H9 (cell line): ENCODE data around the gene DNAJC7. TPM values are rescaled to one million over a fixed set of nuclear protein-coding genes. Genes with fewer than 3 reads are reported as not detected.

Experiments
- DNase-seq: peaks from one replicate; pipeline ENCODE4 v3.0.0-alpha.2; 2017
- H2AFZ ChIP-seq: one replicate; pipeline ENCODE4 v1.6.1; 2013; ENCODE audit warnings: mild to moderate bottlenecking, low read length, control low read depth, moderate library complexity
- H2AK5ac ChIP-seq: 2 replicates; pipeline ENCODE4 v1.6.1; 2013; ENCODE audit warnings: low read length, control low read depth, mixed read lengths; ENCODE audit not compliant: insufficient read length
- H2BK120ac ChIP-seq: one replicate; pipeline ENCODE4 v1.6.1; 2013; ENCODE audit warnings: low read depth, mild to moderate bottlenecking, low read length, control low read depth, inconsistent platforms; ENCODE audit not compliant: poor library complexity, severe bottlenecking
- H2BK12ac ChIP-seq: 2 replicates; pipeline ENCODE4 v1.6.1; 2013; ENCODE audit warnings: low read length, control low read depth, mixed read lengths, low read depth; ENCODE audit not compliant: insufficient read length
- H2BK15ac ChIP-seq: 2 replicates; pipeline ENCODE4 v1.6.1; 2013; ENCODE audit warnings: low read depth, low read length, control low read depth
- H2BK20ac ChIP-seq: one replicate; pipeline ENCODE4 v1.6.1; 2013; ENCODE audit warnings: low read depth, mild to moderate bottlenecking, low read length, control low read depth, inconsistent platforms; ENCODE audit not compliant: poor library complexity, severe bottlenecking
- H2BK5ac ChIP-seq: 2 replicates; pipeline ENCODE4 v1.6.1; 2013; ENCODE audit warnings: low read length, control low read depth, mixed read lengths; ENCODE audit not compliant: insufficient read length
- H3K14ac ChIP-seq: 2 replicates; pipeline ENCODE4 v1.6.1; 2013; ENCODE audit warnings: low read length, control low read depth; ENCODE audit not compliant: insufficient read depth
- H3K18ac ChIP-seq: 2 replicates; pipeline ENCODE4 v1.6.1; 2013; ENCODE audit warnings: low read depth, mild to moderate bottlenecking, mixed read lengths, low read length, control low read depth; ENCODE audit not compliant: insufficient read length
- H3K23ac ChIP-seq: 2 replicates; pipeline ENCODE4 v1.6.1; 2013; ENCODE audit warnings: low read length, control low read depth, mixed read lengths, low read depth; ENCODE audit not compliant: insufficient read length
- H3K23me2 ChIP-seq: 2 replicates; pipeline ENCODE4 v1.6.1; 2013; ENCODE audit warnings: low read depth, mild to moderate bottlenecking, mixed read lengths, low read length, control low read depth; ENCODE audit not compliant: insufficient read length, poor library complexity, severe bottlenecking
- H3K27ac ChIP-seq: 2 replicates; pipeline ENCODE4 v1.5.1; 2013; ENCODE audit warnings: low read length, control low read depth, mixed read lengths, low read depth; ENCODE audit not compliant: insufficient read length
- H3K27me3 ChIP-seq: 2 replicates; pipeline ENCODE4 v1.6.1; 2013; ENCODE audit warnings: low read length, control low read depth, inconsistent platforms; ENCODE audit not compliant: insufficient read depth
- H3K4ac ChIP-seq: 2 replicates; pipeline ENCODE4 v1.6.1; 2013; ENCODE audit warnings: low read depth, mild to moderate bottlenecking, control low read depth, inconsistent platforms, low read length, moderate library complexity
- H3K4me1 ChIP-seq: 2 replicates; pipeline ENCODE4 v1.6.1; 2013; ENCODE audit warnings: low read length, control low read depth, inconsistent platforms; ENCODE audit not compliant: insufficient read depth
- H3K4me2 ChIP-seq: 2 replicates; pipeline ENCODE4 v1.6.1; 2013; ENCODE audit warnings: low read length, control low read depth, mixed read lengths; ENCODE audit not compliant: insufficient read length, insufficient read depth
- H3K56ac ChIP-seq: 2 replicates; pipeline ENCODE4 v1.6.1; 2013; ENCODE audit warnings: low read depth, mild to moderate bottlenecking, mixed read lengths, low read length, control low read depth; ENCODE audit not compliant: insufficient read length
- H3K79me1 ChIP-seq: 2 replicates; pipeline ENCODE4 v1.6.1; 2013; ENCODE audit warnings: low read depth, mild to moderate bottlenecking, moderate library complexity, low read length, control low read depth, inconsistent platforms; ENCODE audit not compliant: insufficient read depth, poor library complexity, severe bottlenecking
- H3K79me2 ChIP-seq: 2 replicates; pipeline ENCODE4 v1.6.1; 2013; ENCODE audit warnings: low read length, control low read depth, inconsistent platforms; ENCODE audit not compliant: insufficient read depth
- H3K9ac ChIP-seq: 2 replicates; pipeline ENCODE4 v1.6.1; 2013; ENCODE audit warnings: low read length, control low read depth, mixed read lengths; ENCODE audit not compliant: insufficient read length; ENCODE audit errors: extremely low read depth
- H3K9me3 ChIP-seq: one replicate; pipeline ENCODE4 v1.6.1; 2013; ENCODE audit warnings: low read depth, low read length, inconsistent platforms; ENCODE audit not compliant: control insufficient read depth
- H3T11ph ChIP-seq: one replicate; pipeline ENCODE4 v1.6.1; 2013; ENCODE audit warnings: mild to moderate bottlenecking, low read length, control low read depth, inconsistent platforms
- H4K20me1 ChIP-seq: one replicate; pipeline ENCODE4 v1.6.1; 2013; ENCODE audit not compliant: control insufficient read depth, insufficient read length, insufficient read depth
- H4K5ac ChIP-seq: 2 replicates; pipeline ENCODE4 v1.6.1; 2013; ENCODE audit warnings: low read depth, mild to moderate bottlenecking, mixed read lengths, low read length, control low read depth; ENCODE audit not compliant: insufficient read length
- H4K8ac ChIP-seq: replicated peaks from 2 replicates; pipeline ENCODE4 v1.6.1; 2013; ENCODE audit warnings: low read length, control low read depth, mixed read lengths, low read depth; ENCODE audit not compliant: insufficient read length
- H4K91ac ChIP-seq: 2 replicates; pipeline ENCODE4 v1.6.1; 2013; ENCODE audit warnings: low read depth, mild to moderate bottlenecking, moderate library complexity, mixed read lengths, low read length, control low read depth; ENCODE audit not compliant: insufficient read length
- H3K27ac Mint-ChIP-seq, 3 experiments: 2 replicates in 2 of 3; 3 replicates in 1 of 3; pipeline ENCODE4 v1.8.0; 2020 to 2021; ENCODE audit warnings: mixed read lengths in 3 of 3, mild to moderate bottlenecking in 1 of 3, moderate library complexity in 1 of 3
- H3K27me3 Mint-ChIP-seq: 2 replicates; pipeline ENCODE4 v1.8.0; 2021; ENCODE audit warnings: low read depth, mild to moderate bottlenecking, moderate library complexity, mixed read lengths
- H3K36me3 Mint-ChIP-seq, 3 experiments: 2 replicates in 2 of 3; 3 replicates in 1 of 3; pipeline ENCODE4 v1.8.0; 2020 to 2021; ENCODE audit warnings: low read depth in 3 of 3, mixed read lengths in 3 of 3; ENCODE audit not compliant: insufficient read depth in 1 of 3
- H3K4me1 Mint-ChIP-seq, 2 experiments: 2 replicates each; pipeline ENCODE4 v1.8.0; 2020; ENCODE audit warnings: mixed read lengths in 2 of 2
- H3K4me3 Mint-ChIP-seq, 2 experiments: 2 replicates in 1 of 2; 3 replicates in 1 of 2; pipeline ENCODE4 v1.8.0; 2020 to 2021; ENCODE audit warnings: mild to moderate bottlenecking in 2 of 2, mixed read lengths in 2 of 2, moderate library complexity in 1 of 2
- H3K9me3 Mint-ChIP-seq, 2 experiments: 2 replicates in 1 of 2; 3 replicates in 1 of 2; pipeline ENCODE4 v1.8.0; 2020; ENCODE audit warnings: mild to moderate bottlenecking in 2 of 2, mixed read lengths in 2 of 2, moderate library complexity in 1 of 2
- CTCF ChIP-seq: fragments of 200-600 bp; sonication (generic); conservative IDR thresholded peaks from 3 replicates; pipeline ENCODE4 v1.8.0; 2021; ENCODE audit warnings: antibody characterized with exemption, mild to moderate bottlenecking
- WGBS: extraction: QIAGEN DNeasy Blood & Tissue Kit; methylation state at CpG from one replicate; pipeline ENCODE4 v1.1.7; 2013; ENCODE audit warnings: missing lambda C conversion rate, low lambda C conversion rate, mixed read lengths; ENCODE audit not compliant: insufficient read length; ENCODE audit errors: extremely low coverage; 5-methylcytosine and 5-hydroxymethylcytosine counted together
- total RNA-seq: library from RNA; stranded (reverse); gene quantifications from 2 replicates; pipeline ENCODE4 v1.2.1, GENCODE V29; 2021

Gene DNAJC7
- total RNA-seq, 1 experiment from 2014 or later: 141 TPM

DNA sequence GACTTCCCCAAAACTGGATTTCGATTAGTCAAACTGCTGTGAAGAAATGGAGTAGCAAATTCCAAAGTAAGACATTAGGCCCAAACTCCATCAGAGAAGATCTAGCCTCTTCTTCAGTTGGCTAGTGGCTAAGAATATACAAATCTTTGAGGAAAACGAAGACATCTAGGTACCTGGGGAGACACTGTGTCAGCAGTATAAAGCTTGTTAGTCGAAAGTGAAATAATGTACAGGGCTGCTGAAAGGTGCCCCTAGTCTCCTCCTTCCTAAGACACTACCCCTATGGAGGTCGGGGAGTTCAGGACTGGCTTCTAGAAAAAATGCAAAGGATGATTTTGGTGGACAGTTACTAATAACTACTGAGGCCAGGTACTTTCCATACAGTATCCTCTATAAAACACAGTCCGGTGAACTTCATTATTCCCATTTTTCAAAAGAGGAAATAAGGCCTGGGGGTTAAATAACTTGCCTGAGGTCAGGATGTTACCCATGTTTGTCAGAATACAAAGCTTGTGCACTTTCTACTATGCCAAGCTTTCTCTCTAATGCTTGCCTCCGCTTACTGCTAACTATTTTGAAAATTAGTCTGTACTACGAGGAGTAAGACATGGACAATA, 15.0 kb downstream of the DNAJC7 start:
- H2BK15ac ChIP-seq: no peak overlapping the region
- no peak overlapping the region for H3K9ac ChIP-seq
- no peak overlapping the region for H2BK120ac ChIP-seq
- no peak overlapping the region for H2AK5ac ChIP-seq
- no peak overlapping the region for H3K23ac ChIP-seq
- no peaks in the 10 kb centered on the region for H3K23me2 ChIP-seq
- H4K8ac ChIP-seq: no peak overlapping the region
- no peaks in the 10 kb centered on the region for H4K20me1 ChIP-seq
- H2BK20ac ChIP-seq: no peak overlapping the region
- H3K4me1 Mint-ChIP-seq: 0 out of 4 replicates have a peak, but pooled peaks cover 0 to 4% of the 10 kb centered on the region in 2 experiments
- H3K36me3 Mint-ChIP-seq: peaks cover 23 to 59% (median 52%) of the 10 kb centered on the region in 3 experiments; a peak in 6 of 7 replicates
- H3K56ac ChIP-seq: no peak overlapping the region
- no CpG with 5 or more reads among the region's 7 CpGs for WGBS
- no peak overlapping the region for H2AFZ ChIP-seq
- H3K79me2 ChIP-seq: peaks cover 5% of the 10 kb centered on the region; the same call in 1 of the 2 replicates
- H2BK5ac ChIP-seq: no peak overlapping the region
- no peaks in the 10 kb centered on the region for H3K27me3 ChIP-seq
- no peak overlapping the region for H3K4me2 ChIP-seq
- H3K79me1 ChIP-seq: no peaks in the 10 kb centered on the region
- no peak overlapping the region for H3K4me3 Mint-ChIP-seq
- no peak for DNase-seq
- H3K27ac ChIP-seq: no peak overlapping the region
- H4K5ac ChIP-seq: no peak overlapping the region
- H3K4ac ChIP-seq: no peak overlapping the region
- no peaks in the 10 kb centered on the region for H3K4me1 ChIP-seq
- no peak overlapping the region for H3K14ac ChIP-seq
- no peaks in the 10 kb centered on the region for H3K27me3 Mint-ChIP-seq
- no peak overlapping the region for H3K18ac ChIP-seq
- H2BK12ac ChIP-seq: no peak overlapping the region
- H3T11ph ChIP-seq: no peak overlapping the region
- no peaks in the 10 kb centered on the region for H3K9me3 Mint-ChIP-seq
- no peaks in the 10 kb centered on the region for H3K9me3 ChIP-seq
- no peak for TF ChIP-seq CTCF
- H3K27ac Mint-ChIP-seq: no peak overlapping the region; a peak in 1 of 7 replicates
- H4K91ac ChIP-seq: no peak overlapping the region
